ENCODE data around the gene PNCK.
"Not testable (repeated sequence)": the region's sequence is repeated elsewhere in the genome, so short reads cannot be mapped to it uniquely, and the experiment has no call there.

PNCK gene

GRCh38 chrX:153685751-153686696, 12.4 kb upstream of the PNCK start:
- no peak for DNase-seq (ENCODE audit: low spot score)

DNA sequence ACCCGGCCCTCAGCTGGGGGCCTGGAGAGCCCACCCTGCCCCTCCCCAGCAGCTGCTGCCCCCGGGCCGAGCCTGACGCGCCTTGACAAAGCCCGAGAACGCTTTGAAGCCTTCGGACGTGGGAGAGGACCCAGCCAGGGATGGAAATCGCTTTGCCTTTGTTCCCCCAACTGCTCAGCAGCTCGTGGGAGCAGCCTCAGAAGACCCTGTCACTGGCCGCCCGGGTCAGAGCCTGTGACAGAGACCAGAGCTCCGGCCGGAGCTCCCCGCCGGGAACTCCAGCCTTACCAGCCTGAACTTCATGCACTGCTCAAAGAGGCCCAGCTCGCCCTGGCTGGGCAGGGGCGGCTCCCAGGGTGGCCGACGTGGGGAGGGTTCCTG, 11.5 kb upstream of the PNCK start:
- DNase-seq (ENCODE audit: low spot score), result no peak

- no peak for DNase-seq (ENCODE audit: low spot score)
Observed at GRCh38 chrX:153684467-153685155, 11.0 kb upstream of the PNCK start.

DNA sequence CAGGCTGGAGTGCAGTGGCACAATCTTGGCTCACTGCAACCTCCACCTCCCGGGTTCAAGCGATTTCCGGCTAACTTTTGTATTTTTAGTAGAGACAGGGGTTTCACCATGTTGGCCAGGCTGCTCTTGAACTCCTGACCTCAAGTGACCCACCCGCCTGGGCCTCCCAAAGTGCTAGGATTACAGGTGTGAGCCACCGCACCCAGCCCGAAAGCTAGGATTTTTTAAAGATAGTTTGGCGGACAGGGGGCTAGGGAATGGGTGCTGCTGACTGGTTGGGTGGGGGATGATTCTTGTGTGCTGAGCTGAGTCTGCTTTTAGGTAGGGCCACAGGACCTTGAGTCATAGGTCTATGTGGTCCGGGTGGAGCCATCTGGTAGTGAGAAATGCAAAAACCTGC, 9.9 kb upstream of the PNCK start:
- not testable (repeated sequence) for DNase-seq (ENCODE audit: low spot score)

- no peak for DNase-seq (ENCODE audit: low spot score)
Observed at GRCh38 chrX:153681175-153681574, 7.6 kb upstream of the PNCK start.

GRCh38 chrX:153674219-153674851, 722 bp upstream of the PNCK start:
- DNase-seq (ENCODE audit: low spot score), result no peak

GRCh38 chrX:153672531-153673427, 834 bp downstream of the PNCK start:
- no peak for DNase-seq (ENCODE audit: low spot score)

DNA sequence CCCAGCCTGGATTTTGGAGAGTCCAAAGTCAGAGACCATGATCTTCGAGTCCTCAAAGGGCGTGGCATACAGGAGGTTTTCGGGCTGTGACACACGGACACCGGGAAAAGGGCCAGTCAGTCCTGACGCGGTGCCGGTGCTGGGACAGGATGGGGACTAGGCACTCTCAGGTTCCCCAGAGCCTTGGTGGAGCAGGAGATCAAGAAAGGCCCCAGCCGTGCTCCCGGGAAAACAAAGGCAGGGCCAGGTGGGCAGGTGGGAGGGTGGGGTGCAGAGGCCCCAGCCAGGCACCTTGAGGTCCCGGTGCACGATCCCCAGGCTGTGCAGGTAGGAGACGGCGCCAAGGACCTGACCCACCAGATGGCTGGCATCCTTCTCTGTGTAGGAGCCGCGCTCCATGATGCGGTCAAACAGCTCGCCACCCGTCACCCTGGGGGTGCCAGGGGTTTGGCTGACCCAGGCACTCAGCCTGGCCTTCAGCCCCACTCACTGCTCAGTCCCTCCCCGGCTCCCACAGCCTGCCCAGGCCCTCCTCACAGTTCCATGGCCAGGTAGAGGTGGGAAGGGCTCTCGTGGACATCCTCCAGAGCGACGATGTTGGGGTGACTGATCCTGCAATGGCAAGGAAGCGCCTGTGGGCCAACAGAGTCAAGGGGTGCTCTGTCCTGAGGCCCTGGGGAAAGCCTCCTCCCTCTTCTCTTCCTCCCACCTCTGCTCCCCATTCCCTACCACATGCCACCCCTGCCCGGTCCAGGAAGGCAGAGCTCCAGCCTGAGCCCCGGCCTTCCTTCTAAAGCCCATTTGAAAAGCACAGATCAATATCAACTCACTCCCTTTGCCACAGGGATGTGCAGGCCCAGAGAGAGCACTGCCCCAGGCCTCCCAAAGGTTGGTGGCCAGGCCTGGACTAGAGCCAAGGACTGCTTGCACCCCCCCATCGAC, 1.8 kb downstream of the PNCK start:
- DNase-seq (ENCODE audit: low spot score), result no peak

GRCh38 chrX:153670748-153671588, 2.6 kb downstream of the PNCK start:
- DNase-seq (ENCODE audit: low spot score), result no peak

GRCh38 chrX:153669901-153670731, 3.5 kb downstream of the PNCK start:
- no peak for DNase-seq (ENCODE audit: low spot score)

GRCh38 chrX:153669174-153669890, 4.3 kb downstream of the PNCK start:
- DNase-seq (ENCODE audit: low spot score), result peak; percentile 65

GRCh38 chrX:153668423-153669173, 5.0 kb downstream of the PNCK start:
- DNase-seq (ENCODE audit: low spot score), result no peak

DNA sequence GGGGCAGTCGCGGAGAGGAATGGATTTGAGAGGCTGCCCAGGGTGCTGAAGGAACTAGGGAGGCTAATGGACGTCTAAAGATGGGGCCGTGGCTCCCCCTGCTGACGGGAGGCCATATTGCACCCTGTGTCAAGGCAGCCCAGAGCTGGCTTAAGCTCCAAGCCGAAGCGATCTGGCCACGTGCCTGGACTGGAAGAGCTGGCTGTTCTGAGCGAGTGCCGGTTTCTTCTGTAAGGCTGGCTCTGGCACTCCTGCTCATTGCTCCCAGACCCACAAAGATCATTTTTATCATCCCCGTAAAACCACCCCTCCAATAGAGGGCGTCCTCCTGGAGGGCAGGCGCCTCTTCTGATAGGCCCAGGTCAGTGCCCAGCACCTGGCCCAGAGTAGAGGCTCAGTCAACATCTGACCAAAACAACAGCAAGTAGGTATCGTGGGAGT, 5.6 kb downstream of the PNCK start:
- peak; percentile 73 for DNase-seq (ENCODE audit: low spot score)

- DNase-seq (ENCODE audit: low spot score), result no peak
Observed at GRCh38 chrX:153667281-153667955, 6.2 kb downstream of the PNCK start.

DNA sequence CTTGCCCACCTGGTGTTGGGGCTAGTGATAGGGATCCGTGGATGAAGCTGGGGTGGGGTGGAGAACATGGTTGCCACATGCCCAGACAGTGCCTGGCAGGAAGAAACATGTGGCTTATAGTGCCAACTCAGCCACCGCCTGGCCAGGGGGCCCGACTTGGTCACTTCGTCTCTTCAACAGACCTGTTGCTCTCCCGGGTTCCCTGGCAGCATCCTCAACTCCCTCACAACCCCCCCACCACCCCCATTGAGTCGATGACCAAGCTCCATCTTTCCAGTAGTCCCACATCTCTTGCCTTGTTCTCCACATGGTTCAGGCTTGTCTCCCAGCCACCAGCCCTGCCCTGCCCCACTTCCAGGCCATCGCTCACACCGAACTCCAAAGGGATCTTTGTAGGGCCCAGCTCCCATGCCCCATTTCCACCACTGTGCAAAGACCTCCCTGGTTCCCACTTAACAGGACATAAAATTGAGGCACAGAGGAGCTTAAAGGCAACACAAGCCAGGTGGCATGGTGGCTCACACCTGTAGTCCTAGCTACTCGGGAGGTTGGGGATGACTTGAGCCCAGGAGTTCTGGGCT, 7.8 kb downstream of the PNCK start:
- no peak for DNase-seq (ENCODE audit: low spot score)

DNA sequence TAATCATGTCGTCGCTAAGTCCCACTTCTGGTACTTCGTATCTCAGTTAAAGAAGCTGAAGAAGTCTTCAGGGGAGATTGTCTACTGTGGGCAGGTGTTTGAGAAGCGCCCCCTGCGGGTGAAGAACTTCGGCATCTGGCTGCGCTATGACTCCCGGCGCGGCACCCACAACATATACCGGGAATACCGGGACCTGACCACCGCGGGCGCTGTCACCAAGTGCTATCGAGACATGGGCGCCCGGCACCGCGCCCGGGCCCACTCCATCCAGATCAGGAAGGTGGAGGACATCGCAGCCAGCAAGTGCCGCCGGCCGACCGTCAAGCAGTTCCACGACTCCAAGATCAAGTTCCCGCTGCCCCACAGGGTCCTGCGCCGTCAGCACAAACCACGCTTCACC, 11.3 kb downstream of the PNCK start:
- no peak for DNase-seq (ENCODE audit: low spot score)
